ENCODE measurements around the gene BTF3. TPM values are rescaled to one million over a fixed set of nuclear protein-coding genes. Genes with fewer than 3 reads are reported as not detected.

The BTF3 gene
- total and polyA plus RNA-seq, 2 of the 8 experiments (the other 6 are each of a cell fraction or from before 2014, with no cell fraction given) = 396 to 754 TPM

GRCh38 chr5:73550016-73550415 is 51.8 kb downstream of the BTF3 start:
- H3K79me1 ChIP-seq (ENCODE audit: low read depth, low read length) = no peaks in the 10 kb centered on the region
- no peak for FAIRE-seq
- WGBS, 2 experiments (ENCODE audit: extremely low coverage in 1 of 2, insufficient coverage in 1 of 2, insufficient read length in 1 of 2, insufficient replicate concordance in 2 of 2, low coverage in 1 of 2, low lambda C conversion rate in 2 of 2, missing lambda C conversion rate in 1 of 2) = 94% methylated on average over 1 of the region's 1 CpG; no CpG with 5 or more reads in 1 of the 2 experiments

More at GRCh38 chr5:73550016-73550415, 51.8 kb downstream of the BTF3 start:
- Histone ChIP-seq H3K4me2 (ENCODE audit: insufficient read depth in 1 of 2, low read depth in 2 of 2, low read length in 2 of 2) (no peak overlapping the region), H3K14ac (ENCODE audit: insufficient read length) (no peak overlapping the region), H3K36me3 (ENCODE audit: control insufficient read depth in 2 of 4, insufficient read depth in 4 of 4, low read length in 3 of 4) (0 out of 8 replicates have a peak, but pooled peaks cover 0 to under 1% (median 0%) of the 10 kb centered on the region in 4 experiments), H3K9ac (replicated peaks in 1 of 4; ENCODE audit: extremely low read depth in 1 of 4, low read depth in 3 of 4, low read length in 3 of 4) (no peak overlapping the region), H4K20me1 (replicated peaks in 1 of 2; ENCODE audit: control insufficient read depth in 1 of 2, insufficient read depth in 2 of 2, low read length in 2 of 2) (no peaks in the 10 kb centered on the region), H2BK12ac (ENCODE audit: low read depth, low read length) (no peak overlapping the region), H3K56ac (replicated peaks; ENCODE audit: insufficient read length, low read depth, low read length) (no peak overlapping the region), H2BK15ac (ENCODE audit: low read length) (no peak overlapping the region), H3K23me2 (ENCODE audit: low read depth, low read length) (no peaks in the 10 kb centered on the region), H2BK5ac (ENCODE audit: low read depth, low read length) (no peak overlapping the region), H2AK5ac (ENCODE audit: low read depth, low read length) (no peak overlapping the region), H3K27me3 (replicated peaks in 1 of 4; ENCODE audit: control insufficient read depth in 3 of 4, extremely low read depth in 1 of 4, insufficient read depth in 3 of 4, low read length in 3 of 4) (no peaks in the 10 kb centered on the region), H3K4ac (replicated peaks; ENCODE audit: insufficient read length, low read depth, low read length) (no peak overlapping the region), H4K8ac (ENCODE audit: extremely low read depth, insufficient read depth, low read length) (no peak overlapping the region), H2AFZ (ENCODE audit: low read length) (no peak overlapping the region), H2BK20ac (ENCODE audit: low read length) (no peak overlapping the region), H3K23ac (ENCODE audit: insufficient read length) (no peak overlapping the region), H3K79me2 (ENCODE audit: control insufficient read depth in 1 of 2, insufficient read depth in 2 of 2, low read length in 2 of 2) (no peaks in the 10 kb centered on the region), H4K91ac (replicated peaks; ENCODE audit: insufficient read length, low read length) (no peak overlapping the region), H3K4me3 (ENCODE audit: extremely low read depth in 1 of 4, insufficient read depth in 2 of 4, low read depth in 3 of 4, low read length in 4 of 4) (no peak overlapping the region), H3K27ac (ENCODE audit: low read depth, low read length) (no peak overlapping the region), H3K4me1 (replicated peaks in 1 of 4; ENCODE audit: control insufficient read depth in 3 of 4, insufficient read depth in 4 of 4, low read length in 3 of 4) (no peaks in the 10 kb centered on the region), H3K9me3 (ENCODE audit: insufficient read depth in 2 of 2, low read depth in 1 of 2, low read length in 1 of 2) (no peaks in the 10 kb centered on the region), H3K18ac (ENCODE audit: extremely low read depth, low read length) (no peak overlapping the region), H2BK120ac (replicated peaks; ENCODE audit: low read depth, low read length) (no peak overlapping the region), H4K5ac (ENCODE audit: insufficient read length, low read depth, low read length) (no peak overlapping the region)
- CTCF ChIA-PET (ENCODE audit: partially characterized antibody) = no interaction called here
- TF ChIP-seq SP1 (IDR thresholded peaks at IDR 0.05; ENCODE audit: low read depth, low read length) (no peak), SRF (IDR thresholded peaks at IDR 0.05; ENCODE audit: low read depth, low read length) (no peak)
- POLR2A ChIA-PET (ENCODE audit: partially characterized antibody) = no interaction called here
- DNase-seq (ENCODE audit: low read depth in 1 of 2, low spot score in 2 of 2) = no peak
